HuH-7 (cell line): ENCODE results near the gene NOXO1.
"Not testable (repeated sequence)": the region's sequence is repeated elsewhere in the genome, so short reads cannot be mapped to it uniquely, and the experiment has no call there.

ENCODE experiments used
- DNase-seq: peaks from one replicate; pipeline ENCODE4 v3.0.0; 2011; ENCODE audit warnings: low spot score

NOXO1 gene

GRCh38 chr16:1962161-1963153 lies 18.8 kb downstream of the NOXO1 start:
- DNase-seq, result not testable (repeated sequence)

GRCh38 chr16:1961651-1962067 lies 19.6 kb downstream of the NOXO1 start:
- no peak for DNase-seq

DNA sequence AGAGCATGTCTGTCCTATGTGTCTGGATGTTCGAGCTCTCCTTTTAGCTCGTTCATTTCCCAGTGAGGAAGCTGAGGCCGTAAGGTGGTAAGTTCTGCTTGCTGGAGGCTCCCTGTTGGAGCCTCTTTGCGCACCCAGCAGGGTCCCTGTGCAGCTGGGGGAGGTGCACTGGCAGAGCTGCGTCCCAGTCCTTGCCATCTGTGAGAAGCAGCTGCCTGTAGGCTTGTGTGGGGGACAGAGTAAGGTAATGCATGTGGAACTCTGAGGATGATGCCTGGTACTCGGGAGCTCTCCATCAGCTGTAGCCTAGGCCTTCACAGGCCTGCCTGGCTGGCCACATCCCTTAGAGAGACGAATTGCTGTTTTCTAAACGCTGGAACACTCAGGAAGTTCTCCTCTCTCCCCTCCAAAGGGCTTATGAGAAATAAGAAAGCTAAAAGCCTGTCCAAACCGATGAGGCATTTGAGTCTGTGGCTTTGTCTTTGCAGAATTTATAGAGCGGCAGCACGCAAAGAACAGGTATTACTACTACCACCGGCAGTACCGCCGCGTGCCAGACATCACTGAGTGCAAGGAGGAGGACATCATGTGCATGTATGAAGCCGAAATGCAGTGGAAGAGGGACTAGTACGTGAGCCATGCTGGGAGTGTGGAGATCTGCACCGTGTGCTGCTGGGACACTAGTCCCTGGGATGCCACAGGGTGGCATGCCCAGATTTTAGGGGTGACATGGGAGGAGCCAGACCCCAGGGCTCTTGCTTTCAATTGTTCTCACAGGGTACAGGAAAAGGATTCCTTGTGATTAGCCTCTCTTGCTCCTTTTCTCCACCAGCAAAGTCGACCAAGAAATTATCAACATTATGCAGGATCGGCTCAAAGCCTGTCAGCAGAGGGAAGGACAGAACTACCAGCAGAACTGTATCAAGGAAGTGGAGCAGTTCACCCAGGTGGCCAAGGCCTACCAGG lies 20.3 kb downstream of the NOXO1 start:
- no peak for DNase-seq

DNA sequence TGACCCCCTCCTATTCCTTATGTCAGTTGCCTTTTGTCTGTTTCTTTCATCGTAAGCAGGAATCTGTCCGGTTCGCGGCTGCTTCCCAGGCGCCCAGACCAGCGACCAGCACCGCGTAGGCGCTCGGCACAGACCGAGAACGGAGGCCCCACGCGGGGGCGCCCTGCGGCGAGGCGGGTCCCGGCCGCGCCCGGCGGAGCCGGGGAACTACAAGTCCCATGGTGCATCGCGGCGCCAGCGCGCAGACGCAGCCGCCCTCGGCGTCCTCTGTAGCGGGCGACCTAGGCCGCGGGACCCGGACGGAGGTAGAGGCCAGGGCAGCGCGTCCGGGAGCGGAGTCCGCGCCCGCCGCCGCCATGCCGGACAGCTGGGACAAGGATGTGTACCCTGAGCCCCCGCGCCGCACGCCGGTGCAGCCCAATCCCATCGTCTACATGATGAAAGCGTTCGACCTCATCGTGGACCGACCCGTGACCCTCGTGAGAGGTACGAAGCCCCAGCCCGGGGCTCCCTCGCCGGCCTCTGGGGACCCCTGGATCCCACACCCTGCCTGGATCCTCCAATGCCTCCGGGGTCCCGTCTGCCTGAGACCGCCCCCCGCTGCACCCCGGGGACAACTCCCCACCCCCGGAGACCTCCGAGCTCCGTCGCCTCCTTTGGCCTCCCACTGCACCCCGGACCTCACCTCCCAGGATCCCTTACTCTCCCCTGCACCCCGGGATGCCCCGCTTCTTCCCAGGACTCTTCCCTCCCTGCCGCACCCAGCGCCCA lies 21.8 kb downstream of the NOXO1 start, which contains the start of gene NDUFB10:
TSS of gene NDUFB10 (plus strand) at position 270 of the 771 bp plus-strand sequence. CDS start at position 357, 87 bp downstream.
- peak; percentile 86 for DNase-seq

GRCh38 chr16:1958715-1959268 lies 22.5 kb downstream of the NOXO1 start:
- no peak for DNase-seq

GRCh38 chr16:1958143-1958491 lies 23.2 kb downstream of the NOXO1 start:
- not testable (repeated sequence) for DNase-seq

DNA sequence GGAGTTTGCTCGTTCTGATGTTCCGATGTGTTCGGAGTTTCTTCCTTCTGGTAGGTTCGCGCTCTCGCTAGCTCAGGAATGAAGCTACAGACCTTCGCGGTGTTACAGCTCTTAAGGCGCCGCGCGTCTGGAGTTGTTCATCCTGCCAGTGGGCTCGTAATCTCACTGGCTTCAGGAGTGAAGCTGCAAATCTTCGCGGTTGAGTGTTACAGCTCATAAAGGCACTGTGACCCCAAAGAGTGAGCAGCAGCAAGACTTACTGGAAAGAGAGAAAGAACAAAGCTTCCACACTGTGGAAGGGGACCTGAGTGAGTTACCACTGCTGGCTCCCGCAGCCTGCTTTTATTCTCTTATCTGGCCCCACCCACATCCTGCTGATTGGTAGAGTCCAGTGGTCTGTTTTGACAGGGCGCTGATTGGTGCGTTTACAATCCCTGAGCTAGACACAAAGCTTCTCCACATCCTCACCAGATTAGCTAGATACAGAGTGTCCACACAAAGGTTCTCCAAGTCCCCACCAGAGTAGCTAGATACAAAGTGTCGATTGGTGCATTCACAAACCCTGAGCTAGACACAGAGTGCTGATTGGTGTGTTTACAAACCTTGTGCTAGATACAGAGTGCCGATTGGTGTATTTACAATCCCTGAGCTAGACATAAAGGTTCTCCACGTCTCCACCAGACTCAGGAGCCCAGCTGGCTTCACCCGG lies 23.7 kb downstream of the NOXO1 start:
- DNase-seq, result not testable (repeated sequence)

GRCh38 chr16:1953734-1954133 lies 27.5 kb downstream of the NOXO1 start:
- no peak for DNase-seq

DNA sequence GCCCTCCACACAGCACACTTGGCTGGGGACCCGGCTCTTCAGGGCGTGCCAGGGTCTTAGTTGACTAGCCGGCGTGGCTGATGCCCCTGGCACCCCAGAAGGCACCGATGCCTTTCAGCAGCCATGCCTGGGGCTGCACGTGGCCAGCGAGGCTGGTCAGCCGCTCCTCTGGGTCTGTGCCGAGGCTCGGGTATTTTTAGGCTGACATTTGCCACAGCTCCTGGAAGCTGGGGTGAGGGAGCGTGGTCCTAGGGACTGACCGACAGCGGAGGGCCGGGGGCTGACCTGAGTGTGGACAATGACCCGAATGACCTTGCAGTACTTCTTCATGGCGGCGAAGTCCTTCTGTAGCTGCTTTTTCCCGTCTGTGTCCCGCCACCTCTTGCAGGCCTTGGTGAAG lies 30.7 kb downstream of the NOXO1 start:
- DNase-seq, result no peak

GRCh38 chr16:1950047-1950446 lies 31.2 kb downstream of the NOXO1 start:
- no peak for DNase-seq

DNA sequence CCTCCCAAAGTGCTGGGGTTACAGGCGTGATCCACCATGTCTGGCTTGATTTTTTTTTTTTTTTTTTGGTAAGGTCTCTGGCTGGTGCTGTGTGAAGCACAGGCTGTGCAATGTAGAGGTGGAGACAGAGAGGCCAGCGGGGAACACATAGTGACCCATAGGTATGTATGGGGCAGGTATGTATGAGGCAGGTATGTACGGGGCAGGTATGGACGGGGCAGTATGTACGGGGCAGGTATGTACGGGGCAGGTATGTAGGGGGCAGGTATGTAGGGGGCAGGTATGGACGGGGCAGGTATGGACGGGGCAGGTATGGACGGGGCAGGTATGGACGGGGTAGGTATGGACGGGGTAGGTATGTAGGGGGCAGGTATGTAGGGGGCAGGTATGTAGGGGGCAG lies 31.8 kb downstream of the NOXO1 start:
- DNase-seq, result no peak

DNA sequence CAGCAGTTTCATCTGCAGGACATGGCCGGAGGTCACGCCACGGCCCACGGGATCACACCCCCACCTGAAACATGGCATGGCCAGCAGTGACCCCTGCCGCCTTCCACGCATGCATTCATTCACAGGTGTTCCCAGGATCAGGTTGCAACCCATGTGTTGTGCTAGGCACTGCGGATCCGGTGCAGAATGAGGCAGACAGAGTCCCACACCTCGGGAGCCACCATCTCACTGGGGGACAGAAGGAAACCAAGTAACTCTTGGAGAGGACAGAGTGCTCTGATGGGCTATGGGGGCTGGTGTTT lies 33.9 kb downstream of the NOXO1 start:
- no peak for DNase-seq

DNA sequence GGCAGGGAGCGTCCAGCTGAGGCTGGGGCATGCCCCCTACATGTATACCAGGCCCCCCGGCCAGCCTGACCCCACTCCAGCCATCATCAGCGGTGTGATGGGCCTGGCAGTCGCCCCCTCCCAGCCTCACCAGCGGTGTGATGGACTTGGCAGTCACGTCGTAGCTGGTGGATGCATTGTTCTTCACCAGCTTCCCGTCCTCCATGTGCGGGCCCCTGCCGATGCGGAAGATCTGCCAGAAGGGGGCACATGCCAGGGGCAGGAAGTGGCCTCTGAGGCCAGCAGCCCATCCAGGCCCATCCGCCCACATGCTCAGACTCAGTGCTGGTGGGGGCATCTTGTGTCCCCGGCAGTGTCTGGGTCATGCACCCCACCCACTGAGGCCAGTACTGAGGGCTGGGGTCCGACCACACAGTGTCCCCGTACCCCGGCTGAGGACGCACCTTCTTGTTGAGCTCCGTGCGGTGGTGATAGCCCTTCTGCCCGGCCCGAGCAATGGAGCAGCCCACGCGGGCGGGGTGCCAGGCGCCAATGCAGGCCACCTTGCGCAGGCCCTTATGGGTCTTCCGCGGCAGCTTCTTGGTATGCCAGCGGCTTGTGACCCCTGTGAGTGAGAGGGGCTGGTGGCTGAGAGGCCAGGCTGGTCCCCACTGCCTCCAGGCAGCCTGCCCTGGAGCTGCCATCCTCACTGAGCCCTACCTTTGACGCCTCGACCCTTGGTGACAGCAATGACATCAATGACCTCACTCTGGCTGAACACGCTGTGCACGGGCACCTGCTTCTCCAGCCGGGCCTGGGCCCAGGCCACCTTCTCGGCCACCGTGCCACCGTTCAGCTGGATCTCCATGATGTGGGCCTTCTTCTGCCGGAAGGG lies 34.5 kb downstream of the NOXO1 start:
- DNase-seq, result no peak

DNA sequence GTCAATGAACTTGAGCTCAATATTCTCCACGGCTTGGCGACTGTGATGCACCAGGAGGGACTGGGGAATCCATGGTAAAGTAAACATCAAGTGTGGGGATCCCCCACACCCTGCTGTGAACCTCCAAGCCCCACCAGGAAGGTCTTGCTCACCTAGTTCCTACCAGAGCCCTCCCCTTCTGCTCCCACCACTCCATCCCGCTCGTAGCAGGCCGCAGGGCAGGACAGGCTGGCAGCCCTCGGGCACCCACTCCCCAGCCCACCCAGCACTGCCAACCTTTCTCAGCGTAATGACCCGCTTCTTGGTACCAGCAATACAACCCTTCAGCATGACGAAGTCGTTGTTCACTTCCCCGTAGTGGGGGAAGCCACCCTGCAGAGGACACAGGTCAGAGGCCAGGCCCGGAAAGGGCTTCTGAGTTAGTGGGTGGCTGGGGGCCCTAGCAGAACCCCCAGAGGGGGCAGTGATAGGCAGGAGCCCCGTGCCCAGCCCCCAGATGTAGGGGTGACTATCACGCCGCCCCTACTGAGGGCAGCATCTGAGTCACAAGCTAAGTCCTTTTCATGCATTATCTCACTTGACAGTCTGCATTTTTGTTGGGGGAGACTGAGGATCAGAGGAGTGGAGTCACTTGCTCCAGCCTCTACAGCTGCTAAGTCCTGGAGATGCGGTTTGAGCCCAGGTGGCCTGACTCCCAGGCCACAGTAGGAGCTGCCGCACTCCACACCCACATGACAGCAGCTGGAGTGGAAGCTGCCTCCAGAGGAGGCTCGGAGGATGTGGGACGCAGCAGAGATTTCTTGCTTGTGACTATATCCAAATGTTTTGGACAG lies 35.5 kb downstream of the NOXO1 start:
- no peak for DNase-seq

- DNase-seq, result no peak
These were observed 36.6 kb downstream of the NOXO1 start for GRCh38 chr16:1944612-1945199.

- peak; percentile 98 for DNase-seq
These were observed 38.2 kb downstream of the NOXO1 start, which contains the start of gene MSRB1 for GRCh38 chr16:1942810-1943726. TSS of gene MSRB1 (minus strand) at chr16:1943199. CDS start at chr16:1943156, 43 bp downstream.

GRCh38 chr16:1942047-1942809 lies 39.0 kb downstream of the NOXO1 start:
- DNase-seq, result no peak
